GM21390 (cell line): ENCODE results near the gene EPS8L2.
"Not testable (repeated sequence)": the region's sequence is repeated elsewhere in the genome, so short reads cannot be mapped to it uniquely, and the experiment has no call there.

Experiments
- ATAC-seq: cut with Tn5 transposase; IDR thresholded peaks from one replicate; pipeline ENCODE4 v1.9.1; 2021; ENCODE audit not compliant: unreplicated experiment

EPS8L2 gene

DNA sequence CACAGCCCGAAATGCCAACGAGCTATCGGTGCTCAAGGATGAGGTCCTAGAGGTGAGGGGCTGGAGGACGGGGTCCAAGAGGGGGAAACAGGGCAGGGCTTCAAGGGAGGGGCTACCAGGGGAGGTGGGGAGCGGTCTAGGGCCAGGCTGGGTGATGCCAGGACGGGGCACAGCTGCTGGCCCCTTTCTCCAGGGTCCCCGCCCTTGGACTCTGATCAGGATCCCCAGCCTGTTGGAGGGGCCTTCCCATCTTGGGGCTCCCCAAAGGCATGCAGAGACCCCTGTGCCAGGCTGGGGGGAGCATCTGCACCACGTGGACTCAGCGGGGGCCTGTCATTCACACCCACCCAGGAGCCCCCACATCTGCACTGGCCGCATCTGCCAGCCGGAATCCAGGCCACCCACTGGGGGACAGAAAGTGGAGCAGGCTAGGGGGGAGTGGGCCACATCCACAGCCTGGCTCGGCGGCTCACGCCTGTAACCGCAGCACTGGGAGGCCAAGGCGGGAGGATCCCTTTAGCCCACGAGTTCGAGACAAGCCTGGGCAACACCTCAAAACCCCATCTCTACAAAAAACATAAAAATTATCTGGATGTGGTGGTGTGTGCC is 18.9 kb downstream of the EPS8L2 start:
- no peak for ATAC-seq

GRCh38 chr11:725624-726202 is 19.7 kb downstream of the EPS8L2 start:
- ATAC-seq = no peak

DNA sequence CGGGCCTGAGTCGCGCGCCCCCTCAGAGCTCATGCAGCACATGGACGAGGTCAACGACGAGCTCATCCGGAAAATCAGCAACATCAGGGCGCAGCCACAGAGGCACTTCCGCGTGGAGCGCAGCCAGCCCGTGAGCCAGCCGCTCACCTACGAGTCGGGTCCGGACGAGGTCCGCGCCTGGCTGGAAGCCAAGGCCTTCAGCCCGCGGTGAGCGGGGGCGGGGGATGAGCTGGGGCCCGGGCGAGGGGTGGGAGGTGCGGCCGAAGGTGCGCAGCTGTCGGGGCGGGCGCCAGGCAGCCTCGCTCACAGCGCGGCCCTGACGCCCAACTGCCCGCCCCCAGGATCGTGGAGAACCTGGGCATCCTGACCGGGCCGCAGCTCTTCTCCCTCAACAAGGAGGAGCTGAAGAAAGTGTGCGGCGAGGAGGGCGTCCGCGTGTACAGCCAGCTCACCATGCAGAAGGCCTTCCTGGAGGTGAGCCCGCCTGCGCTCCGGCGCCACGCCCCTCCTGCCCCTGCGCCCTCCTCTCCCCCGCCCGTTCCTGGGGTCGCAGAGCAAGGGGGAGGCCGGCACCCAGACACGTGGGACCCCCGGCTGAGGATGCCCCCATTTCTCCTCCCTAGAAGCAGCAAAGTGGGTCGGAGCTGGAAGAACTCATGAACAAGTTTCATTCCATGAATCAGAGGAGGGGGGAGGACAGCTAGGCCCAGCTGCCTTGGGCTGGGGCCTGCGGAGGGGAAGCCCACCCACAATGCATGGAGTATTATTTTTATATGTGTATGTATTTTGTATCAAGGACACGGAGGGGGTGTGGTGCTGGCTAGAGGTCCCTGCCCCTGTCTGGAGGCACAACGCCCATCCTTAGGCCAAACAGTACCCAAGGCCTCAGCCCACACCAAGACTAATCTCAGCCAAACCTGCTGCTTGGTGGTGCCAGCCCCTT is 20.5 kb downstream of the EPS8L2 start:
- no peak for ATAC-seq

DNA sequence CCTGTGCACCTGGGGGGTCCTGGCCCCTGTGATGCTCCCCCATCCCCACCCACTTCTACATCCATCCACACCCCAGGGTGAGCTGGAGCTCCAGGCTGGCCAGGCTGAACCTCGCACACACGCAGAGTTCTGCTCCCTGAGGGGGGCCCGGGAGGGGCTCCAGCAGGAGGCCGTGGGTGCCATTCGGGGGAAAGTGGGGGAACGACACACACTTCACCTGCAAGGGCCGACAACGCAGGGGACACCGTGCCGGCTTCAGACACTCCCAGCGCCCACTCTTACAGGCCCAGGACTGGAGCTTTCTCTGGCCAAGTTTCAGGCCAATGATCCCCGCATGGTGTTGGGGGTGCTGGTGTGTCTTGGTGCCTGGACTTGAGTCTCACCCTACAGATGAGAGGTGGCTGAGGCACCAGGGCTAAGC is 21.3 kb downstream of the EPS8L2 start:
- ATAC-seq = no peak

GRCh38 chr11:727859-728748 is 22.1 kb downstream of the EPS8L2 start:
- ATAC-seq = no peak

- no peak for ATAC-seq
These were observed 23.0 kb downstream of the EPS8L2 start for GRCh38 chr11:728901-729491.

DNA sequence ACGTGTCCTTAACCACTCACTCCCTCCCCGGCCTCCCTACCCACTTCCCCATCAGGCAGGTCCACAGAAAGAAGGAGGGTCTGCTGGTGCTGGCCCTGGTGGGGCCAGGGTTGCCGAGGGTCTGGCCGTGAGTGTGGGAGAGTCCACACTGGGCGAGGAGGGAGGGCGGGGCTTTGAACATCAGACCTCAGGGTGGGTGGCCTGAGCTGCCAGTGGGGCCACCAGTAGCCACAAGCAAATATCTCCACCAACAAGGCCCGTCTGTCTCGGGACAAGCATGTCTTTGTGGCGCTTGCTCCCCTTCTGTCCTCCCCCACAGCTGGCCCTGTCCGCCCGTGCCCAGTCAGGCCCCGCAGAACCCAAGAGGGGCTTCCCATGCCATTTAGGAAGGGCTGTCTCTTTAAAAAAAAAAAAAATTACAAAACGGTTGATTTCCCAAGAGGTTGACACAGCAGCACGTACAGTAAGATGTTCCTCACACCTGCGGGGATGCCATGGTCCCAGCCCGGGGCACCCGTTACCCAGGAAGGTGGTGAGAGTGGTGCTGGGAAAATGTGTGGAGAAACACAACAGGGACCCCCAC is 23.6 kb downstream of the EPS8L2 start:
- ATAC-seq = no peak

- ATAC-seq = no peak
These were observed 27.0 kb downstream of the EPS8L2 start for GRCh38 chr11:733072-733471.

DNA sequence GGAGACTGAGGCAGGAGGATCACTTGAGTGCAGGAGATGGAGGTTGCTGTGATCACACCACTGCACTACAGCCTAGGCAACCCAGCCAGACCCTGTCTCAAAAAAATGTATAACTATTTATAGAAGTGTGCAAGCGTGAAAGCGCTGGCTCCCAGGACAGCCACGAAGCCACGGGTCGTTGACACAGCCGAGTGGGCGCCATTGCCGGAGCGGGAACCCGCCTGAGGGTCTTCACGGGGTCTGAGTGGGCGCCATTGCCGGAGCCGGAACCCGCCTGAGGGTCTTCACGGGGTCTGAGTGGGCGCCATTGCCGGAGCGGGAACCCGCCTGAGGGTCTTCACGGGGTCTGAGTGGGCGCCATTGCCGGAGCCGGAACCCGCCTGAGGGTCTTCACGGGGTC is 28.5 kb downstream of the EPS8L2 start:
- ATAC-seq = not testable (repeated sequence)

- ATAC-seq = no peak
These were observed 31.3 kb downstream of the EPS8L2 start for GRCh38 chr11:737366-737765.

- ATAC-seq = not testable (repeated sequence)
These were observed 31.9 kb downstream of the EPS8L2 start for GRCh38 chr11:737899-738298.

DNA sequence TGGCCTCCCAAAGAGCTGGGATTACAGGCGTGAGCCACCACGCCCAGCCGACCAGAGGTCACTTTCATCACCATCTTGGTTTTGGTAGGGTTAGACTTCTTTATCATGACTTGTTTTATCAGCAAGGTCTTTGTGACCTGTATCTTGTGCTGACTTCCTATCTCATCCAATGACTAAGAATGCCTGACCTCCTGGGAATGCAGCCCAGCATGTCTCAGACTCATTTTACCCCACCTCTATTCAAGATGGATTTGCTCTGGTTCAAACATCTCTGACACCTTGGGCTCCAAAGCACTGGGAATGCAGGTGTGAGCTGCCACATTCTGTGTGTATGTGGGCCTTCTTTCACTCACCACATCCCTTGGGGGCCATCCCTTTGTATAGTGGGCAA is 36.1 kb downstream of the EPS8L2 start:
- ATAC-seq = no peak

- no peak for ATAC-seq
These were observed 36.7 kb downstream of the EPS8L2 start for GRCh38 chr11:742571-743201.

DNA sequence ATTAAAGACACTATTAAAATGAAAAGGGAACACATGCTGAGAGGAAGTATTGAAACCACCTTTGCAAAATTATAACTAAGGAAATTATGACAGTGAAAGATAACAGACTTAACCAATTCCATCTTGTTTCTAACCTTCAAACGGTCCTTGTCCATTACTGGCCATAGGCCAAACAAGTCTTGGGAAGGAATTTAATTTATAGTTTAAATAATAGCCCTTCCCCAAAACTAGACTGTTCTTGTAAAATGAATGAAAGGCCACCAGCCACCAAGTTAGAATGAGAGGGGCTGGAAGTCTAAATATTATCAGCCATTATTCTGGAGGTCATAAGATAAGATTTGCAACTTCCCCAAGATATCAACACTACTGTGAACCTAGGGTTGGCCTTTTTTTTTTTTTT is 39.4 kb downstream of the EPS8L2 start:
- ATAC-seq = no peak

DNA sequence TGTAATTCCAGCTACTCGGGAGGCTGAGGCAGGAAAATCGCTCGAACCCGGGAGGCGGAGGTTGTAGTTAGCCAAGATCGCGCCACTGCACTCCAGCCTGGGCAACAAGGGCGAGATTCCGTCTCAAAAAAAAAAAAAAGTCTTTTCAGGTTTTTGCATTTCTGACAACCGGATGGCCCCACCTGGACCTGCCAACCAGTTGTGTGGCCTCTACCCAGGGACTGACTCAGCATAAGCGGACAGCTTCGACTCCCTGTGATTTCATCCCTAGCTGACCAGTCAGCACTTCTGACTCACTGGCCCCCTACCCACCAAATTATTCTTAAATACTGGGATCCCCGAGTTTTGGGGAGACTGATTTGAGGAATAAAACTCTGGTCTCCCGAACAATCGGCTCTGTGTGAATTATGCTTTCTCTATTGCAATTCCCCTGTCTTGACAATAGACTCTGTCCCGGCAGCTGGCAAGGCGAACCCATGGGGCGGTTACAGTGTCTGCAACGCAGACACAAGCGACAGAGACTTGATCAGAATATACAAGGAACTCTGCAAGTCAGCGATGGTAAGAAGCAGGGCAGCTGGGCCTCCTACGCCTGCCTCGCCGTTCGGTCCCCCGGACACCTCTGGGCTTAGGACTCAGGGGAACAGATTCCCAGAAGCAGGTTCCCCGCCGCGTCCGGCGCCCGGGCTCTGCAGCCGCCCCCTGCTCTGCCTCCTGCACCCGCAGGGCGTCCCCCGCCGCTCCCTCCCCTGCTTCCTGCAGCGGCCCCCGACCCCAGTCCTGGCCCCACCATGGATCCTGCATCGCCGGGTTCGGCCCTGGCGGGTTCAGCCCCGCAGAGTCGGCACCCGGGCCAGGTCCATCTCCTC is 40.5 kb downstream of the EPS8L2 start:
- peak; percentile 33 for ATAC-seq

DNA sequence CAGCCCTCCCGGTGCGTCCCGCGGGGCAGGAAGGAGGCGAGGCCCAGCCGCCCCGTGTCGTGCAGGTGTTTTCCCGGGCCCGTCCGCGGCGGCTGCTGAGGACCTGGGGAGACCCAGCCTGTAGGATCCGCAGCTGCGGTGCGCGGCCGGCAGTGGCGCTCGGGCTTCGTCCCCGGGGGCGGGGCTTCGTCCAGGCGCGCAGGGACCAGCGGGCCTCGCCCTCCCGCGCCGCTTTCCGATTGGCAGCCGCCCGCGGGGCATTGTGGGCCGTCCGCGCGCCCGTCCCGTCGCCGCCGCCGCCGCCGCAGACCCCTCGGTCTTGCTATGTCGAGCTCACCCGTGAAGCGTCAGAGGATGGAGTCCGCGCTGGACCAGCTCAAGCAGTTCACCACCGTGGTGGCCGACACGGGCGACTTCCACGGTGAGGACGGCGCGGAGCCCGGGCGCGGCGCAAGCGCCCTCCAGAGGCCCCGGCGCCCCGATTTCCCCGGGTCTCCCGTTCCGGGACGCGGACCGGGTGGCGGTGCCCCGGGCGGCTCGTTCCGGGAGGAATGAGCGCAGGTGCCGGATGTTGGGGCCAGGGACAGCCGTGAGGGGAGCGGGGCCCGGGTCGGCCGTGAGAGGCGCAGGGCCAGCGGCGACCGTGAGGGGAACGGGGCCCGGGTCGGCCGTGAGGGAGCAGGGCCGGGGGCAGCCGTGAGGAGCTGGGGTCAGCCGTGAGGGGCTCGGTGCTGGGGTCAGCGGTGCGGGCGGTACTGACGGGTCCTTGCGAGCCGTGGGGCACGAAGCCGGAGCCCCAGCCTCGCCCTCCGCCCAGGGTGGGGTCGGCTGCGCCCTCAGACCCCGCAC is 41.4 kb downstream of the EPS8L2 start, which contains the start of gene TALDO1:
Gene TALDO1, plus strand, starts transcription at position 307 of the 849 bp plus-strand sequence. Its CDS starts 18 bp downstream, at position 325.
- ATAC-seq = peak; percentile 87

DNA sequence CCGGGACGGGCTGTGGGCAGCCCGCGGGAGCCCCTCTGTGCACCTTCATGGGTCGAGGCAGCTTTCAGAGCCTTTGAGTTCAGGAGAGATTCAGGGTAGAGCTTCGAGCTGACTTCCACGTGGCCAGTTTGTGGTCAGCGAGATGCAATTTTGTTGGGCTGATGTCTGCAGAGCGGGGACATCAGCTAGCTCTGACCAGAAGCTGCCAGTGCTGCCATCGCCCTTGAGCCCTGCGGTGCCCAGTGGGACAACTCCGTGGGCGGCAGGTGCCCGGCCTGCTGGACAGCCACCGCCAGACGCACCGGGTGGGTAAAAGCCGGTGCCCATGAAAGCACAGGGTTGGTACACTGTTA is 42.0 kb downstream of the EPS8L2 start:
- peak; percentile 15 for ATAC-seq

GRCh38 chr11:749731-750130 is 43.7 kb downstream of the EPS8L2 start:
- no peak for ATAC-seq
